ENCODE data around the gene STRIP2.

Gene STRIP2

DNA sequence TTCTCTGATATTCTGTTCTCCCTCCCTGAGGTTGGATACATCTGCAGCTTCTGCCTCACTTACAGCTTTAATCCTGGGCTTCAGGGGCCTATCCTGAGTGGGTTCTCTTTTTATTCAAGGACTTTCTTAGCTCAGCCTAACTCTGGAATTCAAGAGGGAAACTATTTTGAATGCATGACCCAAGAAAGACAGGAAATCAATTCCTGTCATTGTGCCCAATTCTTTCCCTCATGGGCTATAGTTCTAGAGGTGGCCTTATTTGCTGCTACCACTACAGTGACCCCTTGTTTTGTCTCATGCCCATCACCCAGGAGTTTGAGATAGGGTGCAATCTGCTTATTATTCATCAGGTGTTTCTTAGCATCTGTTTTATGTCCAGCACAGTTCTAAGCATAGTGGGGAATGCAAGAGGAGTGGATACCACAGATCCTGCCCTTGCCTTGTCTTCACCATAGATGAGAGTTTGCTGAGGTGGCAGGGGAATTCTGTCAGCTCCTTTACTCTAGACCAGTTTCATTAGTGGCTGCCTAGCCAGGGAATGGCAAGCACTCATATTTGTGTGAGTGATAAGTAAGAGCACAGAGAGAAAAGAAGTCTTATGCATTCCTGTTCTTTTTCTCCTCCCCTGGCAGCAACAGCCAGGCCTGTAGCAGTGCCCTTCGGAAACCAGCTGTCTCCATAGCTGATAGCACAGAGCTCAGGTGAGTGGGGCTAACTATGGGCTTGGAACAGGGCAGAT, 19.4 kb downstream of the STRIP2 start:
- no peak for DNase-seq (ENCODE audit: low spot score)
- in situ Hi-C loops (cut with MboI; ENCODE audit: low pct_unique_long_range_greater_than_20kb, low sequenced_read_pairs, unreplicated experiment) = loop anchor here (25.0 kb wide), 2 partner anchors 91 to 241 kb away; no protein-coding TSS in a partner anchor
- TF ChIP-seq CTCF (IDR thresholded peaks at IDR 0.05; ENCODE audit: extremely low read depth, insufficient read depth, missing control alignments) = no peak

DNA sequence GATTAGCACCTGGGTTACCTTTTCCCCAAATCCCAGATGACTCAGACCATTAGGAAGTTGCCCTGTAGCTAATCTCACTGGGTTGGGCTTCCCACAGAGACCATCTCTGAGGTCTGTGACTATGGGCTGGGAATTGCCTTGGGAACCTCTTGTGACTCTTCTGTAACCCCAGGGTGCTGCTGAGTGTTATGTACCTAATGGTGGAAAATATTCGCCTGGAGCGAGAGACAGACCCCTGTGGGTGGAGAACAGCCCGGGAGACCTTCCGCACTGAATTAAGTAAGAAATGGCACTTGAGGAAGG, 20.0 kb downstream of the STRIP2 start:
- no peak for TF ChIP-seq CTCF (IDR thresholded peaks at IDR 0.05; ENCODE audit: extremely low read depth, insufficient read depth, missing control alignments)
- in situ Hi-C loops (cut with MboI; ENCODE audit: low pct_unique_long_range_greater_than_20kb, low sequenced_read_pairs, unreplicated experiment) = loop anchor here (25.0 kb wide), 2 partner anchors 92 to 242 kb away; no protein-coding TSS in a partner anchor
- DNase-seq (ENCODE audit: low spot score) = no peak

DNA sequence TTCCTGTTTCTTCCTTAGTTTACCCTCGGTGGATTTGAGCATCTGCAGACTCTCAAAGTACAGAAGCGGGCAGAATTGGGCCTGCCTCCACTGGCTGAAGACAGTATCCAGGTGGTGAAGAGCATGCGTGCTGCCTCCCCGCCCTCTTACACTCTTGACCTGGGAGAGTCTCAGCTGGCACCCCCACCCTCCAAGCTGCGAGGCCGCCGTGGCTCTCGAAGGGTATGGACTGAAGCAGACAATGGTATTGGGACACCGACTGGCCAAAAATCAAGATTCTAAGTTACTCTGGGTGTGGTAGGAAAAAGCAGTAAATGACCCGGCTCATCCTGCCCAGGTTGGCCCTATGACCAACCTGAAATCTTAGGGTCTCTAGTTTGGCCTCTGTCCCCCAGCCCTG, 22.2 kb downstream of the STRIP2 start:
- no peak for TF ChIP-seq CTCF (IDR thresholded peaks at IDR 0.05; ENCODE audit: extremely low read depth, insufficient read depth, missing control alignments)
- no peak for DNase-seq (ENCODE audit: low spot score)
- in situ Hi-C loops (cut with MboI; ENCODE audit: low pct_unique_long_range_greater_than_20kb, low sequenced_read_pairs, unreplicated experiment) = loop anchor here (25.0 kb wide), 2 partner anchors 94 to 244 kb away; no protein-coding TSS in a partner anchor

- DNase-seq (ENCODE audit: low spot score) = no peak
- TF ChIP-seq CTCF (IDR thresholded peaks at IDR 0.05; ENCODE audit: extremely low read depth, insufficient read depth, missing control alignments) = no peak
- in situ Hi-C loops (cut with MboI; ENCODE audit: low pct_unique_long_range_greater_than_20kb, low sequenced_read_pairs, unreplicated experiment) = loop anchor here (25.0 kb wide), 2 partner anchors 95 to 245 kb away; no protein-coding TSS in a partner anchor
Observed at GRCh38 chr7:129457101-129457500, 22.9 kb downstream of the STRIP2 start.

DNA sequence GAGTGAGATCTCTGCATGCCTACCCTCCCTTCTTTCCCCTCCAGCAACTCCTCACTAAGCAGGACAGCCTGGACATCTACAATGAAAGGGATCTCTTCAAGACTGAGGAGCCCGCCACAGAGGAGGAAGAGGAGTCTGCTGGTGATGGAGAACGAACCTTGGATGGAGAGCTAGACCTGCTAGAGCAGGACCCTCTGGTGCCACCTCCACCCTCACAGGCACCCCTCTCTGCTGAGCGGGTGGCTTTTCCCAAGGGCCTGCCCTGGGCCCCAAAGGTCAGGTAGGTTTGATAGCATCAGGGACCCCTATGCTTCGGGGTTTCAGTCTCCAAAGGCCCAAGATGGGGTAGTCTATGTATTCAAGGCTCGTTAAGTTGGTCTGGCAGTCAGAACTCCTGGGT, 23.9 kb downstream of the STRIP2 start:
- no peak for DNase-seq (ENCODE audit: low spot score)
- in situ Hi-C loops (cut with MboI; ENCODE audit: low pct_unique_long_range_greater_than_20kb, low sequenced_read_pairs, unreplicated experiment) = loop anchor here (25.0 kb wide), 2 partner anchors 96 to 246 kb away; no protein-coding TSS in a partner anchor
- no peak for TF ChIP-seq CTCF (IDR thresholded peaks at IDR 0.05; ENCODE audit: extremely low read depth, insufficient read depth, missing control alignments)

DNA sequence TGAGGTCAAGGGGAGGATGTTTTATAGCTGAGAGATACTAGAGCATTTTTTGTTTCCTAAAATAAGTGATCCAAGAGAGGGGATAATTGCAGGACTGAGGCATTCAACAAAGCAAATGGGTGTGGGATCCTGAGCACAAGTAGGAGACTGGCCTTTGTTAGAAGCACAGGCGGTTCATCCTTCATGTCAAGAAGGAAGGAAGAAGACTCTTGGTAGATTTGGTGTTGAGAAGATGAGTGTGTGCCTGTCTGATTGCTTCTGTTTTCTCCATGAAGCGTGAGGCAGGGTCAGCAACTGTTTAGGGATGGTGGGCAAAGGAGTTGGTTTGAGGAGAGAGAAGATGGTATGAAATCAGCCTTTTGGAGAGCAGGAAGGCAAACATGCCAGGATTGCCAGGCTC, 27.6 kb downstream of the STRIP2 start:
- no peak for DNase-seq (ENCODE audit: low spot score)
- in situ Hi-C loops (cut with MboI; ENCODE audit: low pct_unique_long_range_greater_than_20kb, low sequenced_read_pairs, unreplicated experiment) = loop anchor here (25.0 kb wide), 2 partner anchors 100 to 250 kb away; no protein-coding TSS in a partner anchor
- no peak for TF ChIP-seq CTCF (IDR thresholded peaks at IDR 0.05; ENCODE audit: extremely low read depth, insufficient read depth, missing control alignments)

Data from GM13977 (cell line).